Testis (tissue), 2 donors: ENCODE results near the gene ZNRF3.

Source experiments
- POLR2A ChIP-seq: fragments of 450-650 bp; IDR thresholded peaks from one replicate; pipeline ENCODE4 v1.6.1; 2017; ENCODE audit warnings: antibody characterized with exemption, mild to moderate bottlenecking, moderate library complexity
- TF ChIP-seq, protein P1 (sequence below), 3 experiments: fragments of 450-650 bp in 2 of 3; fragments of 200-600 bp in 1 of 3; sonication (generic) in 1 of 3; IDR thresholded peaks; one replicate each; pipeline ENCODE4 v1.5.1; 2016 to 2019; ENCODE audit warnings: antibody characterized with exemption in 3 of 3, mild to moderate bottlenecking in 2 of 3, moderate library complexity in 1 of 3

DNA sequence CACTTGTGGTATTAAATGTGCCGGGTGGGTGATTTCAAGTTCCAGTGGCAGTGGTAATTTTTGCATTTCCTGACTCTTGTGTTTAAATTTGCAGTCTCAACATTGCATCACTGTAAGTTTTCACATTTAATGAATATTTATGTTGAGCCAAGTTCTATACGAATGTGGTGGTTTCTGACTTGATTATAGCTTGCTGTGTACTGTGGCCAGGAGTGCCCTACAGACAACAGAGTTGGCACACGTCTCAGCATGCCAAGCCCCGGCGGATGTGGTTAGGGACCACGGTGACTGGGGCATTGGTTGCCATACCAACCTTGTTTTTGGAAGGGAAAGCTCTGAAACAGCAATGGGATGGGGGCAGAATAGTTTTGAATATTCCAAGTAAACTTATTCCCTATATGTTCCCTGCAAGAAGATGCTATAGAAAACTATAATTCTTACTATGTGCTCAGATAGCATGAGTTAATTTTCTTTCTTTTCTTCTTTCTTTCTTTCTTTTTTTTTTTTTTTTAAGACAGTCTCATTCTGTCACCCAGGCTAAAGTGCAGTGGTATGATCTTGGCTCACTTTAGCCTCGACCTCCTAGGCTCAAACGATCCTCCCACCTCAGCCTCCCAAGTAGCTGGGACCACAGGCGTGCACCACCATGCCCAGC is 16.0 kb downstream of the ZNRF3 start:
- TF ChIP-seq, protein P1, sequence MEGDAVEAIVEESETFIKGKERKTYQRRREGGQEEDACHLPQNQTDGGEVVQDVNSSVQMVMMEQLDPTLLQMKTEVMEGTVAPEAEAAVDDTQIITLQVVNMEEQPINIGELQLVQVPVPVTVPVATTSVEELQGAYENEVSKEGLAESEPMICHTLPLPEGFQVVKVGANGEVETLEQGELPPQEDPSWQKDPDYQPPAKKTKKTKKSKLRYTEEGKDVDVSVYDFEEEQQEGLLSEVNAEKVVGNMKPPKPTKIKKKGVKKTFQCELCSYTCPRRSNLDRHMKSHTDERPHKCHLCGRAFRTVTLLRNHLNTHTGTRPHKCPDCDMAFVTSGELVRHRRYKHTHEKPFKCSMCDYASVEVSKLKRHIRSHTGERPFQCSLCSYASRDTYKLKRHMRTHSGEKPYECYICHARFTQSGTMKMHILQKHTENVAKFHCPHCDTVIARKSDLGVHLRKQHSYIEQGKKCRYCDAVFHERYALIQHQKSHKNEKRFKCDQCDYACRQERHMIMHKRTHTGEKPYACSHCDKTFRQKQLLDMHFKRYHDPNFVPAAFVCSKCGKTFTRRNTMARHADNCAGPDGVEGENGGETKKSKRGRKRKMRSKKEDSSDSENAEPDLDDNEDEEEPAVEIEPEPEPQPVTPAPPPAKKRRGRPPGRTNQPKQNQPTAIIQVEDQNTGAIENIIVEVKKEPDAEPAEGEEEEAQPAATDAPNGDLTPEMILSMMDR (IDR thresholded peaks at IDR 0.05): no peak
- TF ChIP-seq POLR2A: no peak
